Activated T-cell treated with anti-CD3 and anti-CD28 coated beads for 48 hours (primary cell): Measurements from ENCODE around the gene ZFP91.
"Not testable (repeated sequence)": the region's sequence is repeated elsewhere in the genome, so short reads cannot be mapped to it uniquely, and the experiment has no call there.

Experiments
- DNase-seq: peaks from one replicate; pipeline ENCODE4 v3.0.0-alpha.2; 2020; ENCODE audit warnings: low read depth

ZFP91 gene, protein sequence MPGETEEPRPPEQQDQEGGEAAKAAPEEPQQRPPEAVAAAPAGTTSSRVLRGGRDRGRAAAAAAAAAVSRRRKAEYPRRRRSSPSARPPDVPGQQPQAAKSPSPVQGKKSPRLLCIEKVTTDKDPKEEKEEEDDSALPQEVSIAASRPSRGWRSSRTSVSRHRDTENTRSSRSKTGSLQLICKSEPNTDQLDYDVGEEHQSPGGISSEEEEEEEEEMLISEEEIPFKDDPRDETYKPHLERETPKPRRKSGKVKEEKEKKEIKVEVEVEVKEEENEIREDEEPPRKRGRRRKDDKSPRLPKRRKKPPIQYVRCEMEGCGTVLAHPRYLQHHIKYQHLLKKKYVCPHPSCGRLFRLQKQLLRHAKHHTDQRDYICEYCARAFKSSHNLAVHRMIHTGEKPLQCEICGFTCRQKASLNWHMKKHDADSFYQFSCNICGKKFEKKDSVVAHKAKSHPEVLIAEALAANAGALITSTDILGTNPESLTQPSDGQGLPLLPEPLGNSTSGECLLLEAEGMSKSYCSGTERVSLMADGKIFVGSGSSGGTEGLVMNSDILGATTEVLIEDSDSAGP

DNA sequence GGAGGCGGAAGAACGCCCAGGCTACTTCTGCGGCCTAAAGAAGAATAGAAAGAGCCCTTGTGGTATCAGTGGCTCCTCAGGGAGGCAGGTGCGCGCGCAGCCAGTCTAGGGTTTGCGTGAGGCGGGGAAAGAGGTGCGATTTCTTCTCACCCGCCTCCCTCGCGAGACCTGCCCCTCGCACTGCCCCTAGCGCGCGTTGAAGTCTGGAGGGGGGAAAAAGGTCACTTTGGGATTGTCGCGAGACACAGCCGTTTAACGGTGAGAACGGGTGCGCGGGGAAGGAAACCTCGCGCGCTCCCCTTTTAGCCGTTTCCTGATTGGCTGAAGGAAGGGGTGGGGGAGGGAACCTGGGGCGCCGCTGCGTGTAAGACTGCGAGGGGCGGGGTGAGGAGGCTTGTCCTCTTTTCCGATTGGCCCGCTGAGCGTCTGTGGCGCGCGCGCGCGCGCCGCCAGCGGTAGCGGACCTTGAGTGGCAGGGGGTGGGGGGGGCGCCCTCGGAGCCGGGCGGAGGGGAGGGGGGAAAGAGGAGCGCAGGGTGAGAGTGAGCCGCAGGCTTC lies at the start of gene ZFP91:
Gene ZFP91, plus strand, starts transcription at position 429 of the 557 bp plus-strand sequence. CDS start 219 bp downstream, outside the sequence.
- peak; percentile 94 for DNase-seq

DNA sequence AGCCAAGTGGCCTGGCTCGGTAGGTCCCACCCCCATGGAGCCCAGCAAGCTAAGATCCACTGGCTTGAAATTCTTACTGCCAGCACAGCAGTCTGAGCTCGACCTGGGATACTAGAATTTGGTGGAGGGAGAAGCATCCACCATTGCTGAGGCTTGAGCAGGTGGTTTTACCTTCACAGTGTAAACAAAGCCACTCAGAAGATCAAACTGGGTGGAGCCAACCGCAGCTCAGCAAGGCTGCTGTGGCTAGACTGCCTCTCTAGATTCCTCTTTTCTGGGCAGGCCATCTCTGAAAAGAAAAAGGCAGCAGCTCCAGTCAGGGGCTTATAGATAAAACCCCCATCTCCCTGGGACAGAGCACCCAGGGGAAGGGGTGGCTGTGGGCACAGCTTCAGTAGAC lies 48.6 kb upstream of the ZFP91 start:
- no peak for DNase-seq

DNA sequence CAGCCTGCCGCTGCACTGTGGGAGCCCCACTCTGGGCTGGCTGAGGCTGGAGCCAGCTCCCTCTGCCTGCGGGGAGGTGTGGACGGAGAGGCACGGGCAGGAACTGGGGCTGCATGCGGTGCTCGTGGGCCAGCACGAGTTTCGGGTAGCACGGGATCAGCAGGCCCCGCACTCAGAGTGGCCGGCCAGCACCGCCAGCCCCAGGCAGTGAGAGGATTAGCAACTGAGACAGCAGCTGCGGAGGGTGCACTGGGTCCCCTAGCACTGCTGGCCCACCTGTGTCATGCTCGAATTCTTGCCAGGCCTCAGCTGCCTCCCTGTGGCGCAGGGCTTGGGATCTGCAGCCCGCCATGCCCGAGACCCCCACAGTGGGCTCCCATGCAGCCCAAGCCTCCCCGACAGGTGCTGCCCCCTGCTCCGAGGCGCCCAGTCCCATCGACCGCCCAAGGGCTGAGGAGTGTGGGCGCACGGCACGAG lies 47.0 kb upstream of the ZFP91 start:
- DNase-seq = no peak

DNA sequence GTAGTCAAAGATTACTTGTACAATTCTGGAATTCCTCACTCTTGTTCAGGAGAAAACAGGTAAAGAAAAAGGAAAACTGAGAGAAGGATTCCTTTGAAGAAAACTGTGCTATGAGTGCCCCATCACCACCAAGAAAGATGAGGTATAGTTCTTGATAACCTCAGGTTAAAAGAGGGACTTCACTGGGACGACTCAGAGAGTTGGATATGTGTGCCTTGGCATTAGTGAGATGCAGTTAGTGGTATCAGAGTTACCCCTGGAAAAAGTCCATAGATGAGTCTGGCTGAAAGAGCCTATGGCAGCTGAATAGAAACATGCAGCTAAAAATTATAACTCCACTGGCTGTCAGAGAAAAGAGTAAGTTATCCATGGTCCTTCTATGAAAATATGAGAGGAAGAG lies 32.0 kb upstream of the ZFP91 start:
- no peak for DNase-seq

DNA sequence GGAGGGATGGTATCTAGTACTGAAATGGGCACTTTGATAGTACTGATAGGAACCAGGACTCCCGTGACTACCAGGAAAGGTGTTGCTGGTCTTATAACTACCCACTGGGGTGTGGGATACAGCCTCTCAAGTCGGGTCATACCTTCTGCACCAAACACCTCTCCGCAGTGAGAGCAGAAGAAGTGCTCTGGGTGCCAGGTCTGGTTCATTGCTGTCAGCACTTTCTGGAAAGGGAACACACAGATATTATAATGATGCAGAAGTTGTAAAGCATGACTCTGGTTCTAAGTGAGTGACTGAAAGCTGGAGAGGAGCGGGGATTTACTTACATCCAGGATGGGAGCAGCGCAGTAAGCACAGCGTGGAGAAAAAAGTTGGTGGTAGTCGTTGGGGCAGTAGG lies 29.2 kb upstream of the ZFP91 start:
- DNase-seq = no peak

DNA sequence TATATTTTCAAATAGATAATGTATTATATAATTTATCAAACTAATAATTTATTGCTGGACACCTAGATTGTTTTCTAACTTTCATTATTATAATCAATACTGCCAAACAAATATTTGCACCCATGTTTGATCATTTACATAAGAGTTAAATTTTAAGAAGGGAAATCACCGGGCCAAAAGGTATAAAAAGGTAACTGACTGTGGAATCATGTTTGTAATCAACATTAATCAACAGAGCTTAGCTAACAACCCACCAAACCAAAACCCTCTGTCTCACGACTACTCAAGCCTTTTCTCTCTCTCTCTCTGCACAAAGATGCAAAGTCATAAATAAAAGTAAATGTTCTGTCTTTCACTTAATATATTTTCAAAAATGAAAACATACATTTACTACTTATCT lies 18.0 kb upstream of the ZFP91 start:
- DNase-seq = no peak

DNA sequence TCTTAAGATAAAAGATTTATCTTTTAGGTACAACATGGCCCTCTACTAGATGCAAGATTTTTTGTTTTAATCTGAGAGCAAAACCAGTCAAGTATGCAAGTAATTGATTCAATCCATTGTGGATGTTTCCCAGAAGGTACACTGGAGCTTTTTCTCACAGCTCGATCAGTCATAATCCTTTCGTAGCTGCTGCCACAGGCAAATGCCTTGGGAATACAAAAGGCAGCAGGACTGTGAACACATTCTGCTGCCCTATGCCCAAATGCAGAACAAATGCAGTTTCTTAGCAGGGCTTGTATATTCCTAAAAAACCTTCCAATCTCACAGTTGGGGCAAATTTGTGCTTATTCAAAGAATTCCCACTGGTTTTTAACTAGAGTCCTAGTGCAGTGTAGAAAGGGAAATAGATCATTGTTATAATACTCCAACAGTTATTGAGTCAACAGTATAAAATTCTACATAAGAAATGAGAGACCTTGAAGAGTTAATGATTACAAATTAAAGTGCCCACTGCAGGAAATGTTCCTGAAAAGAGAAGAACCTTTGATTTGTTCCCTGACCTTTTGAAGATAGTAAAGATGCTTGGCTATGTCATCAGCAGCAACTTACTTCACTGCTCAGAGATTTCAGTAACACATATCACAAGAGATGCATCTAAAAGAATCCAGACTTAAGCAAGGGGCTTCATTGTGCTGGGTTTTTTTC lies 17.3 kb upstream of the ZFP91 start:
- DNase-seq = no peak

DNA sequence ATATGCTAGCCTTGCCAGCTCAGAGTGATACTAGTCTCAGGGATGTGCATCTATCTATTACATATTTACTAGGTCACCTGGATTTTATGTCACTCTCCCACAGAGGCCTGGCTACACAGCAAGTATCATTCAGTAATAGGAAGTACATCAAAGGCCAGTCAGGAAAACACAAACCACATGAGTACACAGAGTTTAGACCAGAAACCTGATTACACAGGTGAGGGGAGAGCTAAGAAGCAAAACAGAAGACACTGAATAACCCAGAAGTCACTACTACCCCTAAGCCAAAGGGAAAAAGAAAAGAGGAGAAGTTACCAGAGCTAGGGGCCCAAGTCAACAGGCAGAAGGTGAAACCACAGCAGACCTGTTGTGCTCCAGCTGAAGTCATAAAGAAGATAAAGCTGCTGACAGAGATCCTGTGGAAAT lies 16.5 kb upstream of the ZFP91 start:
- DNase-seq = no peak

DNA sequence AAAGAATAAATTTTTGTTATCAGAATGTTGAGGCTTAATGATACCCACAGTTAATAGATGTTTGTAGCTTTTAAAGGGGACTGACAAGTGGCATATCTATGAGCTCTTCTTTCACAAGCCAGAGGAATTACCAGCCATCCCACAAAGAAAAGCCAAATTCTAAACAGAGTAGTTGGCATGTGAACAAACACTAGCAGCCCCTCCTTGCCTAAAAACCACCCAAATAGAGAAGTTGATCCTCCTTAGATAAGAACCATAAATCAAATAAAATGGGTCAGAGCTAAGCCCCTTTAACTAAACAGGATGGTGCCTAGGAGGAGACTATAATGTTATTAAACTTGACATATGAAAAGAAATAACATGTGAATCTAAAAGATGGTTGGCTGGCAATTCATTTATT lies 14.6 kb upstream of the ZFP91 start:
- no peak for DNase-seq

DNA sequence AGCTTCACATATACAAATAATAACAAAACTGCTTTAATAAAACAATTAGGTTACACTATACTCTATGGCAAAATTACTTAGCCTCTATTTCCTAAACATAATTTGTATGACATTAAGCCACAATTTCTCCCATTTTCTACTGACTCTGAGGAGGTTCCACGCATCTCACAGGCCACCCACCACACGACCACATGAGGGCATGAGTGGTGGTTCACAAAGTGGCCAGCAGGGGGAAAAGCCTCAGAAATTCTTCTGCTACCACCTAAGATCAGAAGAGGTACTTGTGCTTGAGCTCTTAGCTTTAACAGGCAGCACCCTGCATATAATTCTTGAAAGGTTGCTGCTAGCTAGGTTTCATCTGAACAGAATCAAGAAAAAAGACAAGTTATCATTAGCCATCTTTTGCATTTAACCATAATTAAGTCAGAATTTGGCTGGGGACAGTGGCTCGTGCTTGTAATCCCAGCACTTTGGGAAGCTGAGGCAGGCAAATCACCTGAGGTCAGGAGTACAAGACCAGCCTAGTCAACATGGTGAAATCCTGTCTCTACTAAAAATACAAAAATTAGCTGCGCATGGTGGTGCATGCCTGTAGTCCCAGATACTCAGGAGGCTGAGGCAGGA lies 10.9 kb upstream of the ZFP91 start:
- peak; percentile 66 for DNase-seq

DNA sequence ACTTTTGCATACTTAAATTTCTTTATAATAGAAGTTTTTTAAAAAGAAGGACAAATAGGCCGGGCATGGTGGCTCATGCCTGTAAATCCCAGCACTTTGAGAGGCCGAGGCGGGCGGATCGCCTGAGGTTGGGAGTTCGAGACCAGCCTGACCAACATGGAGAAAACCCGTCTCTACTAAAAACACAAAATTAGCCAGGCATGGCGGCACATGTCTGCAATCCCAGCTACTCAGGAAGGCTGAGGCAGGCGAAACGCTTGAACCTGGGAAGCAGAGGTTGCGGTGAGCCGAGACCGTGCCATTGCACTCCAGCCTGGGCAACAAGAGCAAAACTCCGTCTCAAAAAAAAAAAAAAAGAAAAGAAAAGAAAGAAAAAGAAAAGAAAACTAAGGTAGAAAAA lies 6.0 kb upstream of the ZFP91 start:
- not testable (repeated sequence) for DNase-seq

DNA sequence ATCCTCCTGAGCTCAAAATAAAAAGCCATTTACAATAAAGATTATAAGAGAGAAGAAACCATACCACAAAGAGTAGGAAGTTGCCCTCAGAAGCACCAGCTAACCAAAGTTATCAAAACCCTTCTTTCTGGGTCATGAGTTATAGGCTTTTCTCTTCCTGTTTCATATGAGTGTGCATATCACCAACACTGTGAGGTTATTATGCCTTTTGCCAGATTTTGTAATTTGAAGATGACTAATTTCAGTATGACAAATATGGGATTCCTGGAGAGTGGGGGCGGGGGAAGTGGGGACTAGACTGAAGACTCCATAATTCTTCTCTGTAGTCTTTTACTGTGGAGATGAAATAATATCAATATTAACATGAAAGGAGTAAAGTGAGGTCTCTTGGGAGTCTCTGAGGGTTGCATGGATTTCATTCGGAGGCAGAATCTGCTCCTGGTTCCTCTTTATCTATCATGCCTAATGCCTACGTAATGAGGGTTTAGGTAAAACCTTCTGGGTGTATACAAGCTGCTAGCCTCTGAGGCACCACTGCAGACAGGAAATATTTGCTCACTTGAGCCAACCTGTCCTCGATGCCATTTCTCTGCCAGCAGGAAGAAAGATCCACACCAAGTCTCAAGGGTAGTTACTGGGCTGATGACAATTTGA lies 5.3 kb upstream of the ZFP91 start:
- DNase-seq = peak; percentile 48

DNA sequence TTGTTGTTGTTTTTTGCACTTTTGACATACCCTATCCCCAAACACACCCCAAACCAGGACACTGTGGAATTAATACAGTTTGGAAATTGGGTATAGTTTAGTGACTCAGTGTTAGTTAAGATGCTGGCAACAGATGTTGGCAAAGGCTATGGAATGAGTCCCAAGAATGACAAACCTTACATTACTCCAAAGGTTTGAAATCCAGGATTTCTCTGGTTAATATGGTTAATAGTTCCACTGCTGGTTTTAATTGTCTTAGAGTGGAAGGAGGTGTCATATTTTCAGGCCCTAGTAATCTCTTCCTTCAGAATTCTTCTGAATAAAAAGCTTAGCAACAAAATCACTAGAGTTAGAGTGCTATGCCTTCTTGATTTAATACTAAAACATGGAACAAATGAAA lies 4.0 kb upstream of the ZFP91 start:
- no peak for DNase-seq

DNA sequence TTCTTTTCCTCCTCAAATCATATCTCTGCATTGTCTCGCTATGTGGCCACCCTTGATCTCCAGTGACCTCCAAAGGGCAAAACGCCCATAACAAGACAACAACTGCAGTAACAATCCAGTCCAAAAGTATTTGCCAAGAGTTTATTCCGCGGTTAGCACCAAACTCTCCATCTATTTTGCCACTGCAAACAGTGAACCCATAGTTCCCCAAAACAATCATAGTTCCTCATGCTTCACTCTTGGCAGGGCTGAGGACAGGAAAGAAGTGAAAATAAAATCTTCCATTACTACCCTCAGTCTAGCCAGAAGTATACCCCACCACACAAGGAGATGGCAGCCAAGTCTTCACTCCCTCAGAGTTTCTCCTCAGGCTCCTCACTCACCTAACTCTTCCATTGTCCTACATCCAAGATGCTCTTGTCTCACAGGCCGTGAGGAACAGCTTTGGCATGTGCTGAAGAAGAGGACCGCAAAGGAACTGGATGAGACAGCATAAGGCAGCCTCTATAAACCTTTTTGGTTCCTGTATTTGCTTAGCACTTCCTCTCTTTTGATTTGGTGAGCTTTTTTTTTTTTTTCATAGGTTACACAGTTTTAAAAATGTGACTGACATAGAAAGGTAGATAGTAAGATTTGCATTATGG lies 3.4 kb upstream of the ZFP91 start, which contains the start of gene LPXN:
Gene LPXN, minus strand, starts transcription at position 480 of the 644 bp plus-strand sequence. Its CDS starts 84 bp downstream, at position 396.
- no peak for DNase-seq

DNA sequence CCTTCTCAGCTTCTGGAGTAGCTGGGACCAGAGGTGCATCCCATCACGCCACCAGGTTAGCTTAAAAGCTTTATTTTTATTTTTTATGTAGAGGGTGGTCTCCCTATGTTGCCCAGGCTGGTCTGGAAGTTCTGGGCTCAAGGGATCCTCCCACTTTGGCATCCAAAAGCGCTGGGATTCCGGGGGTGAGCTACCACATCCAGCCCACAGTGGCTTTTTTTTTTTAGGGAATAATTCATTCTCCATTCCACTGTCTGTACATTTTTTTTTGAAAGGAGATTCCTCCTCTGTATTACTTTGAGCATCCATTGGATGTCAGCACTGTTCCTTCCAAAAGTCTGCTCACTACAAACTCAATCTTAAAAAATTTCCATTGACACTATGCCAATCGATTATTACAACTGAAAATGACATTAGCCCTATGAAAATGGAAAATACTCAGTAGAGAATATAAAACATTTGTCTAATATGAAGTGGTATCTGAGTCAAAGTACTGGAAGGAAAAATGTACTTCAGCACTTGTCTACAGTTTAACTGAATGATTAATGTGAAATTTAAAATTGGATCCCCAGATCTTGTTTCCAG lies 1.9 kb upstream of the ZFP91 start:
- DNase-seq = no peak

DNA sequence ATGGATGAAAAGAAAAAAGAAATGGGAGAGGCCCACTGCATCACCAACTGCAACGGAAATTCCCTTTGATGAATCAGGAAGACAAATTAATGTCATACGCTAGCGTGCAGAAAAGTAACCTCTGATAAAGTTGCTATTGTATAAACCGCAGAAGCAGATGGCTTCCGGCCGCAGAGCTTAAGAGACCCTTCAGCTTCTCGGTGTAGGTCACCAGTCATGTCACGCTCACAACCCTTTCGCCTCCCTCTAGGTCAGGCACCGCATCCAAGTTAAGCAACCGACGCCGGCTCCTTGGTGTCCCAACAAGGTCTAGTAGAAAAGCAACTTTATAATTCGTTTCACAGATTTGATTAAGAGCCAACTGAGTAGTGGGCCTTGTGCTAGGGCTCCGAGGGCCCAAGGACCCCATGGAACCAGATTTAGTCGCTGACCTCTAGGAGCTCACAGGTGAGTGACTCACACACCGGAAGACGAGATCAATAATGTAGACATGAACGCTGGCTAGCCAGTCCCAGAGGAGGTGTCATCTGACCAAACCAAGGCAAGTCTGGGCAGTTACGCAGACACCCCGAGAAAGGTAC lies 1.2 kb upstream of the ZFP91 start:
- DNase-seq = peak; percentile 65

DNA sequence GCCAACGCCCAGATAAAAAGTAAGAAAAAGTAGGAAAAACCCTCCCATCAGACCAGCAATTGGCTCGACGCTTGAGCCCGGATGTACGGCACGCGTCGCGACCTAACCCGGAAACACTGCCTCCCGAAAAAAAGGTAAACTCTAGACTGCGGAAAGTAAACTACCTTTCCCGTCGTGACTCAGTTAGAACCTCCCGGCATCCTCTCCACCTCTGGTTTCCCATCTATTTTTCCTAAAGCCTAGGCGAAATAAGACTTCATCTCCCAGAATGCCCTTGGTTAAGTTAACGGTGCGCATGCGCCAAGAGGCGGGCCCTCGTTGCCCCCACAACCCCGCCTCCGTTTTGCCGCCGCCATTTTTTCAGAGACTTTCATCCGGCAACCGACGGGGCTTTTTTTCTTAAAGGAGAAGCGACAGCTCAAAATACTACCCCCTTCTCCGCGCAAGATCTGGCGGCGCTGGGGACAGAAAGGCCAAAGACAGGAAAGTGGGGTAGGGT lies 678 bp upstream of the ZFP91 start:
- DNase-seq = peak; percentile 84

DNA sequence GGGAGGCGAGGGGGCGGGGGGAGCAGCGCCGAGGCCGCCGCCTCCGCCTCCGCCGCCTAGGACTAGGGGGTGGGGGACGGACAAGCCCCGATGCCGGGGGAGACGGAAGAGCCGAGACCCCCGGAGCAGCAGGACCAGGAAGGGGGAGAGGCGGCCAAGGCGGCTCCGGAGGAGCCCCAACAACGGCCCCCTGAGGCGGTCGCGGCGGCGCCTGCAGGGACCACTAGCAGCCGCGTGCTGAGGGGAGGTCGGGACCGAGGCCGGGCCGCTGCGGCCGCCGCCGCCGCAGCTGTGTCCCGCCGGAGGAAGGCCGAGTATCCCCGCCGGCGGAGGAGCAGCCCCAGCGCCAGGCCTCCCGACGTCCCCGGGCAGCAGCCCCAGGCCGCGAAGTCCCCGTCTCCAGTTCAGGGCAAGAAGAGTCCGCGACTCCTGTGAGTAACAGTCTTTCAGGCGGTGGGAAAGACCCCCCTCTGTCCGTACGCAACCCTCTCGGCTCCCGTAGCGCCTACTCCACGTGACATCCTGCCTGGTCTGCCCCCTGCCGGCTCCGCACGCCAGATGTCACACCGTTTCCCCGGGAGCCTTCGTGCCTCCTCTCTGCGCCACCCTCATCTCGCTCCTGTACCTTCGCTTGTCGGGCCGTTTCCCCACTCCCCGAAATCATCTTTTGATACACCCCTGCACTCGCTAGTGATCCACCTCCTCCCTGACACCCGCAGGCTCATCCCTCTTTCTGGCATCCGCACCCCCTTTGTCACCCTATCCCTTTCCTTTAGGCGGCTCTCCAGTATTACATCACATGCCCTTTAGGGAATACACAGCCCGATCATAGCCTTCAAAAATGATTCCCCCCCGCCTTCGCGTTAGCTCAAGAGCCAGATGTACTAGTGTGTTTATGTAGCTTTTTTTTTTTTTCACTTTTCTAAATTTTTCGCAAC lies 598 bp downstream of the ZFP91 start:
- peak; percentile 87 for DNase-seq

DNA sequence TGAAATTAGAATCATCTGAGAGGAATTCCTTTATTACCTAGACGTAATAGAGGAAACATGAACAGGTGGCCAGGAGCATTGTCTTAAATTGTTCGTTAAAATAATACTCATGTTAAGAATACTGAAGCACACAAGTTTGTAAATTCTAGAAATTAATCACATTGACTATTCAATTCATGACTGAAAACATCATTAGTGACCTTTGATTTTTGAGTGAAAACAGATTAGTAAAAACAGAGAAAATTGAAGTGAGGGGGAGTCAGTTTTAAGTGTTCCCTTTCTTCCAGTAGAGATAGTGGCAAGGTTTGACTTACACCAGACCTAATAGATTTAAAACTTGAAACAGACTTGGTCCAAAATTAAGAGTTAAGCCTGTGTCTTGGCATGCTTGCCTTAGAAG lies 1.4 kb downstream of the ZFP91 start:
- DNase-seq = no peak
